ENCODE measurements around the gene DTHD1. TPM values are rescaled to one million over a fixed set of nuclear protein-coding genes. Genes with fewer than 3 reads are reported as not detected.

DTHD1 gene
- total and polyA plus RNA-seq, 2 donors (not counting 1 experiment from before 2014, with no cell fraction given) = not detected

DNA sequence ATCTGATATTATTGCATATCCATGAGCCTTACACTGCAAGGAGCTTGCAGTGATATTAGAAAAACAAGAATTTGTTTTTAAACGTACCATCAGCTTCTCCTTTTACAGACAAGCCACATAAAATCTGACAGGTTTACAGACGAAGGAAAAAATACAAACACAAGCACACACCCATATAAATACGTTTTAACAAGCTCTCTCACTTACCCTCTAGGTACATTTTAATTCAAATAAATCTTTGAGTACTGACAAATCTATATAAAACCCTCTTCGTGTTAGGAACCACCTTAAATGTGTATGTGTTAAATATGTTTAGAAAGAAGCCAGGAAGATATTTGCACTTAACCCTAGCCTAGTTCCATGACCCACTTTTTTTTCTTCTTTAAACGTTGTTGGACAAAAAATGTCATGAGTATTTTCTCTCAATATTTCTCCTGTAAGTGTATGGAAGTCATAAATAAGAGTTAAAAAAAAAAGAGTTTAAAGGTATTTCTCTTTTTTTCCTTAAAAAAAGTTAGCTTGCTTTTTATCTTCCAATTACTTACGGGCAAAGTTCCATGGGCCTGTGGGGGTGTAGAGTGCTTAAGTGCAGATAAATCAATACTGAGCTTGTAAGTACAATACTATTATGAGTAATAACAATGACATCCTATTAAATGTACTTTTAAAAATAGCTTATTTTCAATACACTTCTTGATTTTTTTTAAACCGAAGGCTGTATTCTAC, 38.6 kb upstream of the DTHD1 start:
- H3K9ac ChIP-seq (ENCODE audit: insufficient read depth, low read length) = no peak overlapping the region
- no peak overlapping the region for H2AFZ ChIP-seq (ENCODE audit: low read length)
- no peak overlapping the region for H3K4me3 ChIP-seq (replicated peaks in 1 of 4; ENCODE audit: control extremely low read depth in 1 of 4, insufficient read depth in 1 of 4, low read depth in 3 of 4, low read length in 4 of 4)
- no peaks in the 10 kb centered on the region for H3K36me3 ChIP-seq (ENCODE audit: control insufficient read depth, insufficient read depth, low read length)
- no peaks in the 10 kb centered on the region for H3K27me3 ChIP-seq (ENCODE audit: control insufficient read depth, insufficient read depth, low read length)
- DNase-seq (ENCODE audit: low read depth in 2 of 2) = peak; percentile 3 to 45
- H3K9me3 ChIP-seq (ENCODE audit: control insufficient read depth, insufficient read depth, low read depth, low read length) = no peaks in the 10 kb centered on the region
- H3K4me2 ChIP-seq (ENCODE audit: extremely low read depth, insufficient read depth, low read length) = no peak overlapping the region
- no peak overlapping the region for H3K27ac ChIP-seq (ENCODE audit: insufficient read depth, low read length)
- no peaks in the 10 kb centered on the region for H3K79me2 ChIP-seq (ENCODE audit: control insufficient read depth, insufficient read depth, low read length)
- H4K20me1 ChIP-seq (ENCODE audit: control insufficient read depth, extremely low read depth, insufficient read depth, low read length) = no peaks in the 10 kb centered on the region
- TF ChIP-seq CTCF (conservative IDR thresholded peaks at IDR 0.05 in 1 of 2, IDR thresholded peaks at IDR 0.05 in 1 of 2; ENCODE audit: low read depth in 1 of 2, low read length in 2 of 2) = no peak
- TF ChIP-seq EZH2 (IDR thresholded peaks at IDR 0.05; ENCODE audit: low read length, missing control alignments) = no peak
- no peaks in the 10 kb centered on the region for H3K4me1 ChIP-seq (ENCODE audit: control insufficient read depth, extremely low read depth, insufficient read depth, low read length)

GRCh38 chr4:36243355-36244256, 37.8 kb upstream of the DTHD1 start:
- H3K9me3 ChIP-seq (ENCODE audit: control insufficient read depth, insufficient read depth, low read depth, low read length) = no peaks in the 10 kb centered on the region
- no peaks in the 10 kb centered on the region for H3K4me1 ChIP-seq (ENCODE audit: control insufficient read depth, extremely low read depth, insufficient read depth, low read length)
- H4K20me1 ChIP-seq (ENCODE audit: control insufficient read depth, extremely low read depth, insufficient read depth, low read length) = no peaks in the 10 kb centered on the region
- peak overlapping the region in 3 of 4 experiments; percentile 16 to 64 (median 51) for H3K4me3 ChIP-seq (replicated peaks in 1 of 4; ENCODE audit: control extremely low read depth in 1 of 4, insufficient read depth in 1 of 4, low read depth in 3 of 4, low read length in 4 of 4)
- no peaks in the 10 kb centered on the region for H3K36me3 ChIP-seq (ENCODE audit: control insufficient read depth, insufficient read depth, low read length)
- H3K27me3 ChIP-seq (ENCODE audit: control insufficient read depth, insufficient read depth, low read length) = no peaks in the 10 kb centered on the region
- H3K79me2 ChIP-seq (ENCODE audit: control insufficient read depth, insufficient read depth, low read length) = no peaks in the 10 kb centered on the region
- H3K27ac ChIP-seq (ENCODE audit: insufficient read depth, low read length) = no peak overlapping the region
- DNase-seq (ENCODE audit: low read depth in 2 of 2) = peak; percentile 16 to 64
- H3K4me2 ChIP-seq (ENCODE audit: extremely low read depth, insufficient read depth, low read length) = peak overlapping the region; percentile 35
- H2AFZ ChIP-seq (ENCODE audit: low read length) = no peak overlapping the region
- TF ChIP-seq EZH2 (IDR thresholded peaks at IDR 0.05; ENCODE audit: low read length, missing control alignments) (no peak), CTCF (conservative IDR thresholded peaks at IDR 0.05 in 1 of 2, IDR thresholded peaks at IDR 0.05 in 1 of 2; ENCODE audit: low read depth in 1 of 2, low read length in 2 of 2) (no peak)
- H3K9ac ChIP-seq (ENCODE audit: insufficient read depth, low read length) = no peak overlapping the region

All from fibroblast of lung (primary cell).